SKM-1 treated with dmso at 0.1 percent for 144 hours (cell line): Measurements from ENCODE around the gene FNDC1.
"Not testable (repeated sequence)": the region's sequence is repeated elsewhere in the genome, so short reads cannot be mapped to it uniquely, and the experiment has no call there.

ENCODE experiments used
- DNase-seq: peaks from one replicate; lab custom pipeline; 2025; ENCODE audit not compliant: unreplicated experiment; lab: John Stamatoyannopoulos, UW

FNDC1 gene

DNA sequence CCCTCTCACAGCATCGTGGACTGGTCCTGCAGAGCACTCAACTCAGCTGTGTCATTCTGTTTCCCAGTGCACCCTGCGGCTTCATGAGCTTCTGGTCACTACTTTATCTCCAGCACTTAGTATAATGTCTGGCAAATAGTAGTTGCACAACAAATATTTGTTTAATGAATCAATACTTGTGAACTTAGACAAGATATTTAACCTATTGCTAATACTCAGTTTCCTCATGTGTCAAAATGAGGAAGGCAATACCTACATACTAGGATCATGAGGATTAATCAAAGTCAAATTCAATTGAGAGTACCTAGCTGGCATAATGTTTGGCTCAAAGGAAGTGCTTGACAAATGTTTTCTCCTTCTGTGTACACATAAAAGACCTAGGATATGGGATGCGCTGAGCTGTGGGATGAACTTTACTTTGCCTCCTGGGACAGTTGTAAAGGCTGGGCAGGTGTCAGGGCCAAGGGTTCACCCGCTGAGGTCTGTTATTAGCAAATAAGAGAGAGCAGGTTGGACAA, 86.3 kb downstream of the FNDC1 start:
- DNase-seq: no peak

DNA sequence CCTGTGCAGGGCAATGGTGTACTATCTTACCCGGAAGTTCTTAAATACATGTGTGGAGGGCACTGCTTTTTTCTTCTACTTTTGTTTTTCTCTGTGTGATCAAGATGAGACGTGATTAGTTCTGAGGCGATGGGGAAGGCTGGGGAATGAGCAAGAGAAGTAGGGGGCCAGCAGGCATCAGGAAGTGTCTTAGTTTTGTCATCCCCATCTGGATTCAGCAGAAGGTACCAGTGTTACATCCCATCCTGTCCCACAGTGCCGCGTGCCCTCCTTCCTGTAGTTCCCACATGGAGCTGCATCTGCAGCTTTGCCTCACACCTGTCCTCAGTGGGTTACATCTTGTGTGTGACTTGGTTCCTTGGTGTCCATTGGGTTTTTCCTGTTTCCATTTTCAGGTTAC, 86.9 kb downstream of the FNDC1 start:
- no peak for DNase-seq

DNA sequence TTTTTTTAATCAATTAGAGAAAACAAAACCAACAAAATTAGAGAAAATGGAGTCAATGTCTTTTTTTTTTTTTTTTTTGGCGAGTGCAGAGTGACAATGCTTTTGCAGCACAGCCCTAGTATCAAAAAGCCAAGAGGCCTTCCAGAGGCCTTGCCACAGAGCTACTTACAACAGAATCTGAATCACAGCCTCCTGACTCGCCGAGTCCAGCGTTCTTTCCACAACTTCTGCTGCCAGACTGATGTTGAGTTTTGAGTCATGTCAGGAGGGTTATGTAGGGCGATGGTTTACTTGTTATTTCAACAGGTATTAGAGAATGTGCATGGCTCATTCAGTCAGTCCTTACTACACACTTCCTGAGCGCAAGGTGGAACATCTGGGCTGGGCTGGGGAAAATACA, 88.6 kb downstream of the FNDC1 start:
- DNase-seq: no peak

DNA sequence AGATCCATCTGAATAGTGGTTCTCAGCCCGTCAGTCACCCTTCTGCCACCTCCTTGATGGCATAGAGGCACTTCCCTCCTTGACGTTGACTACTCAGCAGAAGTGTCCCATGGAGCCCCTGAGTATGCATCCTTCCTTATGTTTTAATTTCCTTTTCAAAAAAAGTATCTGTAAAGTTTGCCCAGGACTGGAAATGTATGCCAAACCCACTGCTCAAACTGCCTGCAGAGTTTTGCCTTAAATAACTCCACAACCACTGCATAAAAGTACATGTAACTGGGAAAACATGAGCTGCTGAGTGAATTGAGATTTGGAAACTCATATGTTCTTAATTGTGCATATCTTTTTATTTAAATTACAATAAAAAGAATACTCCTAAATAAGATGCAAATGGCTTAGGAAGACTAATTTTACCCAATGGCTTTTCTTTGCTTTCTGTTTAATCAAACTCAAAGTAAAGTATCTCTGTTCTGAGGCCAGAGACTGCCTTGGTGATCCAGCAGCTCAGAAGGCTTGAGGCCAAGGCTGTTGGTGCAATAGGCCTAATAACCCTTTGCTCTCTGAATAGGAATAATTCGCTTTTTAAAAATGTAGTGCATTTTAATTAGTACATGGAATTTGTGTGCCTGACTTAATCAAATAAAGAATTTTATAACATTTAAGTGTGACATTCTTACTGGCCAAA, 90.4 kb downstream of the FNDC1 start:
- DNase-seq: no peak

DNA sequence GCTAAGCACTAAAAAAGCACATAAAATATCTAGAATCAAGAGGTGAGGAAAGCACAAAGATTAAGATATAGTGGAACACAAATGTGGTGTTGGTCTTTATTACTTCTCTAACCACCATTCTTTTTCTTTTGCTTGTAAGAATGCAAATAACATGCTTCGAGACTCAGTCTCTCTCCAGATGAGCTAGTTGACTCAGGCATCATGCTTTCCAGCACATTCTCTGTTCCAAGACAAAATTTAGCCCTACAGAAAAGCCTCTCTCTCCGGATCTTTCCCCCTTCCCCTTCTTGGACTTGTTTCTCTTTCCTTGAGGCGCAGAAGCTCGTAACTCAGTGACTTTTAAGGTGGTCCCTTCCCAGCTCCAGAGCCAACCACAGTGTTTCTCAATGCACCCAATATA, 91.0 kb downstream of the FNDC1 start:
- no peak for DNase-seq

DNA sequence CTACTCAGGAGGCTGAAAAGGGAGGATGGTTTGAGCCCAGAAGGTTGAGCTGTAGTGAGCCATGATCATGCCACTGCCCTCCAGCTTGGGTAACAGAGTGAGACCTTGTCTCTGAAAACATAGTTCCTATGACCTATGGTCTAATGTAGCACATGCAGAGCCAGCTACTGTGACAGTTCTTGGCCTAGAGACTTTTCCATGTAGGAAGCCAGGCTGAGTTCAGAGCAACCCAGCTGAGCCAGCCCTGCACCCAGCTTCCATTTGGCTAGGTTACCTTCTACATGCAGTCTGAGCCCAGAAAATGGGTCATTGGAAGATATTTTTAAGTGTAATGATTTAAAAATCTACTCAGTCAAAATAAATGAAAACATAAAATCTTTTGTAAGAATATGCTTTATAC, 92.8 kb downstream of the FNDC1 start:
- DNase-seq: no peak

DNA sequence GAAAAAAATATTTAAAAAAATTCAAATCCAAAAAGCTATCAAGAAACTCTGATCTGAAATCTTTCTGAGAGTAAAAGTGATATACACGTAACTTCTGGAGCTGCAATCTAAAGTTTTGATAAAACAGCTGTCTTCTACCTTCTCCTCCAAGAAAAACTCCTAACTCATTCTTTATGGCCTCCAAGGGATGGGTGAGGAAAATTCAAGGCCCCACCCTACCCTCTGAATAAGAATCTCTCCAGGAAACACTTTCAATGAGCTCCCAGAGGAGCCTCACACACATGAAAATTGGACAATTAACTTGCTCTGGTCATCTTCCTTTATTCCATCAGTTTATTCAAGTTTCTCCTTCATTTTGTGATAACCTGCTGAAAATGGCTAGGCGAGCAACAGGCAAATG, 93.4 kb downstream of the FNDC1 start:
- no peak for DNase-seq

DNA sequence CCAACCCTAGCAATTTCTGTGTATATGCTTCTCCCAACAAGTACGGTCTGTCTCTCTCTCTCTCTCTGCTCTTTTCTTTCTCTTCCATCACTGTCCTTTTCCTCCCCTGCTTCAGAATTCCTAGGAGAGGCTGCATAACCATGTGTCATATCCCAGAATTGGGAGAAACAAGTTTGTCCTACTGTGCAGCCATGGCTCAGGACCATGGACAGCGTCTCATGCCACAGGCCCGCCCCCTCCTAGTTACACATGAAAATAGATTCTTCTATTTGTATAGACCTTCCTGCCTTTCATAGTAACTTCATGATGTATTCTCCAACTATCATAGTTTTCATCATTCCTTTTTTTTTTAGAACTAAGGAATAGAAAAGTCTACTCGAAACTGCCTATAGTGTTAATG, 98.0 kb downstream of the FNDC1 start:
- no peak for DNase-seq

DNA sequence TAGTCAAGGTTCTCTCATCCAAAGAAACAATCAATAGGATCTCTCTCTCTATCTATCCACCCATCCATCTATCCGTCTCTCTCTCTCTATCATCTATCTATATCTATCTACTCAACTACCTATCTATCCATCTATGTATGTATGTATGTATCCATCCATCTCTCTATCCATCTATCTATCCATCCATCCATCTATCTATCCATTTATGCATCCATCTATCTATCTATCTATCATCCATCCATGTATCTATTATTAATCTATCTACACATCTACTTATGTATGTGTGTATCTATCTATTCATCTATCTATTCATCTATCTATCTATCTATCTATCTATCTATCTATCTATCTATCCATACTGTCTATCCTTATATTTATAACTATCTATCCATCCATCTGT, 99.3 kb downstream of the FNDC1 start:
- DNase-seq: no peak

DNA sequence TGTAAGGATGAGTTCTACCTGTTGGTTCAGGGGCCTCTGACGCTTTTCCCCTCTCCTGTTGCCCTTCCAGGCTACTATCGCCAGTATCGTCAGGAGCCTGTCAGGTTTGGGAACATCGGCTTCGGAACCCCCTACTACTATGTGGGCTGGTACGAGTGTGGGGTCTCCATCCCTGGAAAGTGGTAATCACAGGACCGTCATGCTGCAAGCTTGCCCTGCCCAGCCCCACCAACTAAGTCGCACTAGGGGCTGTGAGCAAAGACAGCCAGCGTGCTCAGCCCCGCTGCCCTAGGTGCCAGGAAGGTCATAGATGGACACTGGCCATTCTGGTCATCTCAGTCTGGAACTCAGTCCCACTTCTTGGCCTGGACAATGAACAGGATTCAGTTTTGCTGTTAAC, 102.1 kb downstream of the FNDC1 start:
- DNase-seq: no peak

DNA sequence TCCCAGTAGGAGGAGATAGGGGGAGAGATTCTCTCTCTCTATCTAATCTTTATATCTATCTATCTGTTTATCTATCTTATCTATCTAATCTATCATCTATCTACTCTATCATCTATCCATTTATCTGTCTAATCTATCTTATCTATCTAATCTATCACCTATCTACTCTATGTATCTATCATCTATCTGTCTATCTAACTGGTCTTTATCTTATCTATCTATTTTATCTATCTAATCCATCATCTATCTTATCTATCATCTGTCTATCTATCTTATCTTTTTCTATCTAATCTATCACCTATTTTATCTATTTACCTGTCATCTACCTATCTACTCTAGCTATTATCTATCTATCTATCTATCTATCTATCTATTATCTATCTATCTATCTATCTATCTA, 109.4 kb downstream of the FNDC1 start:
- DNase-seq: no peak

DNA sequence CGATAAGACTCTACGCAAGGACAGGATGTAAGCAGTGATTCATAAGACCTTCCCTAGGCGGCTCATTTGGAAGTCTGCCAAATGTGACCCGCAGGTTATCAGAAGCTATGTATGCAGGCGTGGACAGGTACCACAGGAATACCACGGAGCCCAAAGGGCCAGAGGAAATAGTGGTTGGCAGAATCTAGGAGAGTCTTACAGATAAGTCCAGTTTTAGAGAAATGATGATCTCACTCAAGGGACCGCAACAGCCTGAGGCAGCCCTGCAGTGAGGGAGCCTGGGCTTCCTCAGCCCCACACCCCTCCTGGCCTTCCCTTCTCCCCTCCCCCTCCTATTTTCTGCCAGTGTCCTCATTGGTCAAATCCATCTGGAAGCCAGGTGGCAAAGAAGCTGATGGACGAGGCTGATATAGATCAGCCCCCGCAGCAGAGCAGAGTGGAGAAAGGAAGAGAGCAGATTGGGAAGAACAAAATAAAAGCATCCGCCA, 110.6 kb downstream of the FNDC1 start:
- DNase-seq: no peak

DNA sequence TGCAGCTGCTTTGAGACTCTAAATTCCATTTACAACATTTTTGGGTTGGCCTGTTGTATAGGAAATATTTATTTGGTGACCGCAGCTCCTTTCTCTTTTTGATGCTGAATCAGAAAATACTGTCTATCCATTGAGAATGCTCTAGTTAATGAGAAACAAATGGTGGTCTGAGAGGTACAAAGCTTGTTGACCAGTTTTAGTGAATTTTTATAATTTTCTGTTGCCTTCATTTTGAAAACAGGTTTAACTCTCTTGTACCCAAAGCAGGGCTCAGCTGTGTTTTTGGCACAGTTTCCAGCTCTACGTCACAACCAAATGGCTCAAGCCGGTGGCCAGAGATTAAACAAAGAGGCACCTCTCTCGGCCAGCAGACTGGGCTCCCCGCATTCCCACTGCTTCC, 113.2 kb downstream of the FNDC1 start:
- no peak for DNase-seq

DNA sequence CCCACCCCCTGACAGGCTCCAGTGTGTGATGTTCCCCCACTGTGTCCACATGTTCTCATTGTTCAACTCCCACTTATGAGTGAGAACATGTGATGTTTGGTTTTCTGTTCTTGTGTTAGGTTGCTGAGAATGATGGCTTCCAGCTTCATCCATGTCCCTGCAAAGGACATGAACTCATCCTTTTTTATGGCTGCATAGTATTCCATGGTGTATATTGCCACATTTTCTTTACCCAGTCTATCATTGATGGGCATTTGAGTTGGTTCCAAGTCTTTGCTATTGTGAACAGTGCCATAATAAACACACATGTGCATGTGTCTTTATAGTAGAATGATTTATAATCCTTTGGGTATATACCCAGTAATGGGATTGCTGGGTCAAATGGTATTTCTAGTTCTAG, 115.5 kb downstream of the FNDC1 start:
- not testable (repeated sequence) for DNase-seq

DNA sequence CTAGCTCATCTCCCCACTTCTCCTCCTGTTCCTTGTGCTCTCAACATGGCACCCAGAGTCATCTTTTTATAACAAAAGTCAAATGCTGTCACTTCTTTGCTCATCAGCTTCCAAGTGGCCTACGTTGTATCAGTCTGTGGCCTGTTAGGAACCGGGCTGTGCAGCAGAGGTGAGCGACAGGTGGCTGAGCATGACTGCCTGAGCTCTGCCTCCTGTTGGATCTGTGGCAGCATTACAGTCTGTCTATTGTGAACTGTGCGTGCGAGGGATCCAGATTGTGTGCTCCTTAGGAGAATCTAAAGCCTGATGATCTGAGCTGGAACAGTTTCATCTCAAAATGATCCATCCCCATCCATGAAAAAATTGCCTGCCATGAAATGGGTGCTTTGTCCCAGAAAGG, 129.6 kb downstream of the FNDC1 start:
- no peak for DNase-seq

DNA sequence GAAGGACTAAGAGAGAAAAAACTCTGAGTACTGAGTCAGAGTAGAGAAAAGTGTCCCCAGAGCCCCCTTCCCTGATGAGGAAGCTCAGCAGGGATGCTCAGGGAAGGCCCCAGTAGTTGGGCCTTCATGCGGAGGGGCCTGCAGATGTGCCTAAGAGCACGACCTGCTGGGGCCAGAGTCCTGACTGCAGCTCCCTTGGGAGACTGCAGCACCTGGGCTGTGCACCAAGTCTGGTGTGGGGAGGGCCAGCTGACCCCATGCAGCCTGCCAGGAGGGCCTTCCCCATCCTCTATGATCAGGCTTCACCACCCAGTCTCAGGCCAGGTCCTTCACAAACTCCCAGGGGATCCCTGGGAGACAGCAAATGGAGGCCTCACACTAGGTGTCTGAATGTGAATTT, 130.4 kb downstream of the FNDC1 start:
- no peak for DNase-seq

DNA sequence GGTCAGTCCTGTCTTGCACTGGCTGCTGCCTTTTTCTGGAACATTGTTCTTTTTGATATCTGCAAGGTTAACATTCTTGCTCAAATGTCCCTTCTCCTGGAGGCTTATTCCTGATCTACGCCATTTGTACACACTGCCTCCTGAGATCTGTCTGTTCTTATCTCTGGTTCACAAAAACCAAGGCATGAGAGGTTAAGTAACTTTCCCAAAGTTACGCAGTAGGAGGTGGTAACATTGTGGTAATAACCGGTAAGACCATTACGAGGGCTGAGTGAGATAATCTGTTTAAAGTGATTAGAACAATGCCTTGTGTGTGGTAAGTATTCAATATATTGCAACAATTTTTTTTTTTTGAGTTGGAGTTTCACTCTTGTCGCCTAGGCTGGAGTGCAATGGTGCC, 132.1 kb downstream of the FNDC1 start:
- no peak for DNase-seq

DNA sequence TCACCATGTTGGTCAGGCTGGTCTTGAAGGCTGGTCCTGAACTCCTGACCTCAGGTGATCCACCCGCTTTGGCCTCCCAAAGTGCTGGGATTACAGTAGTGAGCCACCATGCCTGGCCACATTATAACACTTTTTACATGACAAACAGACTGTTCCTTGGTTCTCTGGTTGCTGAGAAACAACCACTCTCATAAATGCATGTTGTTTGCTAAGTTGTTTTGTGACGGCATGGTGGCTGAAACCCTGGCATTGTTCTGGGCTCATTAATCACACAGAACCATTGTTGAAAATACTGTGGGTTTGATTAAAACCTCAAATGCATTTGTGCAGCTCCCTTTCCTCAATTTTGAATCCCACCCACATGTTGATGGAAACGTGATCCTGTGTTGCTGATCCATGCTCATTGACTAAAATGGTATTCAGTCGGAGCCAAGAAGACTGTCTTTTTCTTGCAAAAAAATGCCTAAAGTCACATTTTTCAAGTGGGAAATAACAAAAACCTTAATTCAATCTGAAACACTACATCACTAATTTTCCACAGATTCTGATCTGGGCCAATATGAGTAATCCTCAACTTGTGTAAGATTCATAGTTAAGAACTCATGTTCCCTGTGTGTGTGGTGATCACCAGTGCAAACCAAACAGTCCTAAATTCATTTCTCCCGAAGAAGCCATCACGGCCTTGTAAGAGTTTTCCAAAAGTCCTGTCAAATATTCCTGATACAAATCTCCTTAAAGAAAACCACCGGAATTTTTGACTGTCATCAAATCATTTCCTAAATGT, 132.8 kb downstream of the FNDC1 start:
- DNase-seq: no peak

DNA sequence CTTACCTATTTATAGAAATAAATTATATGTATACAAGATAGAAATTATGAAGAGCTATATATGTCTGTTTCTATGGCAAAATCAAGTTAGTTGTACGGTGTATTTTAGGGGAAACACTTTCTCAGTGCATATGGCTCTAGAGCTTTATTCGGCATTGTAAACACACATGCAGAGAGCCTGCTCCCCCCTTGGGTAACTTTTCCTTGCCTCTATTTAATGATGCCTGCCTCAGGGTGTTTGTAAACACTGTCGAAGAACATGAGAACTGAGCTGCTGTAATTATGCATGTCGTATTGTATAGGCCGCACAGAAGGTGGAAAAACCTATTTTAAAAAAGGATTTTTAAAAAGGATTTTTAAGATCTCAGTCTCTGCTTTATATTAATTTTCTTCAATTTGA, 133.4 kb downstream of the FNDC1 start:
- no peak for DNase-seq

DNA sequence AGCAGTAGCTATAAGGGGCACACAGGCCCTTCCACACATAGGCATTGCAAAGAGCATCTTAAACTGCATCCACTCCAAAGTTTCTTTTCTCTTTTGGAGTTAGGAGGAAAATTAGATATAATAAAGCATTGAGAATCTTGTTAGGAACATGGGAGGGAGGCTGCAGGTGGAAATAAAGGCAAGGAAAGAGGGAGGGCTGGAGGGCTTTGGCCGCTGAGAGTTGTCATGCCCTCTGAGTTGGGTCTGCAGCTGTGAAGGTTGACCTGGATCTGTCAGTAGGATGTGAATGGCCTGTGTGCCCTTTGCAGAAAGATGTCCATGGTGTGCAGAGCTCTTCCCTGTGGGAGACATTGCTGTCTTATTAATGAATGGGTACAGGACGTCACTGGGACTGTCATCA, 134.0 kb downstream of the FNDC1 start:
- no peak for DNase-seq

DNA sequence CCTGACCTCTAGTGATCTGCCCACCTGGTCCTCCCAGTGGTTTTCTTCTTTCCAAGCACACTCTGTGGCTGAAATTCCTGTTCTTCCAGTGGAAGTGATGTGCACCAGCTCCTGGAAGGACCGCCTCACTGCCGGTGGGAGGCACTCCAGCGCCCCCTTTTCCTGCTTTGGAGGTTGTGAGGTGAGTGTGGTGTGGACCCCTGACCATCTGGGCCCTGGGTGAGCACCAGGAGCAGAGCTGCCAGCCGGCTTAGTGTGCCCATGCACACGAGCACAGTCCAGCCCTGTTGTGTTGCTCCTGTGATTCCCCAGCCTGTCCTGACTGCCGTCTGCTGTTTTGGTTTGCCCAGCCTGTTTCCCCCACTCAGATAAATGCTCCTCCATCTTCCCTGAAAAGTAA, 134.6 kb downstream of the FNDC1 start:
- DNase-seq: no peak

DNA sequence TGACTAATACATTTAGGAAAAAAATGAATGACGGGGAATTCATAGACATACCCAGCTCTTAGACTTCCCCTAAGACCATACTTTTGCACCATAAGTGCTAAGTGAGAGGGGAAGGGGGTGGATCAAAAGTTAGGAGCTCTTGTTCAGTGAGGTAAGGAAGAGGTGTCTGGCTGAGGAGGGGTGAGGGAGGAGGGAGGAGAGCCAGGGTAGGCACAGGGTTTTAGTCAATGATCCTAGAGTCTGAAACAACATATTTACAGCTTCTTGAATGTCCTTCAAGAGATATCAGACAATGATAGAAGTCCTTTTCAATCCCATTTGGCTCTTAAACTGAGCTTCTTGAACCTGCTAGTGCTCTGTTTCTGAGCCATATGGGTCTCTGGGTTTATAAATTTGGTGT, 135.4 kb downstream of the FNDC1 start:
- DNase-seq: no peak

DNA sequence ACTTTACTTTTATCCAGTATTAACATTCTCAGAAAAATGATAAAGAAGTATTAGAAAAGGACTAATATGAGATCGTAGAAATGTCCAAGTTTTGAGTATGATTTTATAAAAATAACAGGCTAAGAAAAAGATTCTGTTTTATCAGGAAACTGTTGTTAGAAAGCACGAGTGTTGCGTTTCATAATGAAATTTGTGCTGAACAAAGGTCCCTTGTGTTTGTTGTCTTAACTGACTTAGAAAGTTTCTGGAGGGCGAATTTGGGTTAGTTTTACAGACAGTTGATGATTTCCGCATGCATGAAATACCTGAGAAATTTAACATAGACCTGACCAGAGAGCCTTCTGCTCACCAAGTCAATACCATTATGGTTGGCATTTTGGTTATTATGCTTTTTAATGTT, 136.0 kb downstream of the FNDC1 start:
- DNase-seq: no peak
